OCI-LY1 (cell line): Measurements from ENCODE around the gene ARRDC2.

Experiments used
- EZH2 ChIP-seq: fragments of 200-600 bp; sonication (generic), shearing (Covaris generic); IDR thresholded peaks from 2 replicates; pipeline ENCODE4 v1.8.0; 2017; ENCODE audit warnings: borderline replicate concordance, mixed run types, mild to moderate bottlenecking, antibody characterized with exemption, low read length, moderate library complexity, mixed read lengths
- TF ChIP-seq, protein P1 (sequence below): fragments of 200-600 bp; sonication (generic), shearing (Covaris generic); IDR thresholded peaks from 2 replicates; pipeline ENCODE4 v1.5.1; 2017; ENCODE audit warnings: mild to moderate bottlenecking, antibody characterized with exemption, low read length, moderate library complexity, mixed read lengths

DNA sequence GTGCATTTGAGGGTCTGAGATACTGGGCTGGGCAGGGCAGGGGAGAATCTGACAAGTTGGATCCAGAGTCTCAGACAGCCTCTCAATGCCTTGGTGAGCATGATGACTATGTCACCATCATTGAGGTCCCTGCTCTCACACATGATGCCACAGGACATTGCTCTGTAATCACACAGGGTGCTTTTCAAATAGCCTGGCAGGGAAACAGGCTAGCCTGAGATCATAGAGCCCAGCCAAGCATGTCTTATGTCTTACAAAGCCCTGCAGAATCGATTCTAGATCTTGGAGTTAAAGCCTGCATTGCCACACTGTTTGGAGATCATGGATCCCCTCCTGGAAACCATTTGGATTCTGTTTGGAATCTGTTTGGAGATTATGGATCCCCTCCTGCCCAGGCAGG, 35.7 kb upstream of the ARRDC2 start:
- TF ChIP-seq, protein P1, sequence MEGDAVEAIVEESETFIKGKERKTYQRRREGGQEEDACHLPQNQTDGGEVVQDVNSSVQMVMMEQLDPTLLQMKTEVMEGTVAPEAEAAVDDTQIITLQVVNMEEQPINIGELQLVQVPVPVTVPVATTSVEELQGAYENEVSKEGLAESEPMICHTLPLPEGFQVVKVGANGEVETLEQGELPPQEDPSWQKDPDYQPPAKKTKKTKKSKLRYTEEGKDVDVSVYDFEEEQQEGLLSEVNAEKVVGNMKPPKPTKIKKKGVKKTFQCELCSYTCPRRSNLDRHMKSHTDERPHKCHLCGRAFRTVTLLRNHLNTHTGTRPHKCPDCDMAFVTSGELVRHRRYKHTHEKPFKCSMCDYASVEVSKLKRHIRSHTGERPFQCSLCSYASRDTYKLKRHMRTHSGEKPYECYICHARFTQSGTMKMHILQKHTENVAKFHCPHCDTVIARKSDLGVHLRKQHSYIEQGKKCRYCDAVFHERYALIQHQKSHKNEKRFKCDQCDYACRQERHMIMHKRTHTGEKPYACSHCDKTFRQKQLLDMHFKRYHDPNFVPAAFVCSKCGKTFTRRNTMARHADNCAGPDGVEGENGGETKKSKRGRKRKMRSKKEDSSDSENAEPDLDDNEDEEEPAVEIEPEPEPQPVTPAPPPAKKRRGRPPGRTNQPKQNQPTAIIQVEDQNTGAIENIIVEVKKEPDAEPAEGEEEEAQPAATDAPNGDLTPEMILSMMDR, result no peak
- TF ChIP-seq EZH2, result no peak
